IPS DF 19.7 (cell line): ENCODE measurements around the gene SLC44A1.

ENCODE experiments used
- DNase-seq: peaks from one replicate; pipeline ENCODE4 v3.0.0-alpha.2; 2013; ENCODE audit warnings: low read depth, low spot score

The SLC44A1 gene

GRCh38 chr9:105299190-105299854, 54.9 kb downstream of the SLC44A1 start:
- no peak for DNase-seq

GRCh38 chr9:105302728-105303127, 58.3 kb downstream of the SLC44A1 start:
- no peak for DNase-seq

- DNase-seq, result no peak
Observed at GRCh38 chr9:105305856-105306255, 61.4 kb downstream of the SLC44A1 start.

GRCh38 chr9:105306351-105307140, 62.1 kb downstream of the SLC44A1 start:
- DNase-seq, result no peak

- DNase-seq, result no peak
Observed at GRCh38 chr9:105307591-105308130, 63.2 kb downstream of the SLC44A1 start.

- no peak for DNase-seq
Observed at GRCh38 chr9:105308461-105309341, 64.2 kb downstream of the SLC44A1 start.

- no peak for DNase-seq
Observed at GRCh38 chr9:105309531-105309931, 65.1 kb downstream of the SLC44A1 start.

- DNase-seq, result no peak
Observed at GRCh38 chr9:105311306-105311705, 66.9 kb downstream of the SLC44A1 start.

- no peak for DNase-seq
Observed at GRCh38 chr9:105313238-105313637, 68.8 kb downstream of the SLC44A1 start.

- DNase-seq, result no peak
Observed at GRCh38 chr9:105316703-105317102, 72.3 kb downstream of the SLC44A1 start.

- no peak for DNase-seq
Observed at GRCh38 chr9:105318729-105319191, 74.3 kb downstream of the SLC44A1 start.

- DNase-seq, result no peak
Observed at GRCh38 chr9:105319202-105319813, 74.9 kb downstream of the SLC44A1 start.

GRCh38 chr9:105320568-105320967, 76.1 kb downstream of the SLC44A1 start:
- DNase-seq, result no peak

GRCh38 chr9:105328296-105328695, 83.8 kb downstream of the SLC44A1 start:
- DNase-seq, result no peak

- no peak for DNase-seq
Observed at GRCh38 chr9:105328872-105329718, 84.6 kb downstream of the SLC44A1 start.

- no peak for DNase-seq
Observed at GRCh38 chr9:105329719-105330062, 85.2 kb downstream of the SLC44A1 start.

- DNase-seq, result no peak
Observed at GRCh38 chr9:105330201-105330600, 85.8 kb downstream of the SLC44A1 start.

GRCh38 chr9:105330755-105331154, 86.3 kb downstream of the SLC44A1 start:
- DNase-seq, result no peak

- DNase-seq, result no peak
Observed at GRCh38 chr9:105331160-105331559, 86.7 kb downstream of the SLC44A1 start.

- no peak for DNase-seq
Observed at GRCh38 chr9:105331755-105332154, 87.3 kb downstream of the SLC44A1 start.

- DNase-seq, result no peak
Observed at GRCh38 chr9:105332471-105332870, 88.0 kb downstream of the SLC44A1 start.
